NCI-H524 (cell line): ENCODE measurements around the gene HAUS7.

ENCODE experiments used
- DNase-seq, 2 experiments: peaks; one replicate each; lab custom pipeline; 2025; lab: John Stamatoyannopoulos, UW

The HAUS7 gene

GRCh38 chrX:153470411-153471363 is at the start of gene HAUS7:
Gene HAUS7, minus strand, starts transcription at chrX:153470576. Its CDS starts 19 bp downstream, at chrX:153470557.
- peak; percentile 90 to 94 for DNase-seq

GRCh38 chrX:153519569-153520286 is 49.4 kb upstream of the HAUS7 start:
- peak in 1 of 2 experiments; percentile 74 for DNase-seq

- DNase-seq, result no peak
These were observed 47.8 kb upstream of the HAUS7 start for GRCh38 chrX:153517946-153518834.

- DNase-seq, result peak in 1 of 2 experiments; percentile 44
These were observed 47.0 kb upstream of the HAUS7 start, which contains the start of gene ATP2B3 for GRCh38 chrX:153517423-153517822. Gene ATP2B3, plus strand, starts transcription at chrX:153517642. Its CDS starts 18,606 bp downstream, at chrX:153536248.

- peak in 1 of 2 experiments; percentile 31 for DNase-seq
These were observed 45.7 kb upstream of the HAUS7 start for GRCh38 chrX:153516073-153516472.

GRCh38 chrX:153515435-153515834 is 45.1 kb upstream of the HAUS7 start:
- no peak for DNase-seq

GRCh38 chrX:153514259-153514658 is 43.9 kb upstream of the HAUS7 start:
- DNase-seq, result no peak

GRCh38 chrX:153513265-153513664 is 42.9 kb upstream of the HAUS7 start:
- DNase-seq, result no peak

- no peak for DNase-seq
These were observed 42.1 kb upstream of the HAUS7 start for GRCh38 chrX:153512501-153512893.

- DNase-seq, result peak in 1 of 2 experiments; percentile 61
These were observed 41.6 kb upstream of the HAUS7 start for GRCh38 chrX:153511784-153512500.

- DNase-seq, result no peak
These were observed 40.0 kb upstream of the HAUS7 start for GRCh38 chrX:153510383-153510782.

GRCh38 chrX:153509592-153509991 is 39.2 kb upstream of the HAUS7 start:
- no peak for DNase-seq

- DNase-seq, result peak; percentile 65 to 85
These were observed 37.3 kb upstream of the HAUS7 start for GRCh38 chrX:153507484-153508178.

- DNase-seq, result no peak
These were observed 35.0 kb upstream of the HAUS7 start for GRCh38 chrX:153505361-153505760.

GRCh38 chrX:153504445-153505016 is 34.2 kb upstream of the HAUS7 start:
- no peak for DNase-seq

GRCh38 chrX:153502796-153503195 is 32.4 kb upstream of the HAUS7 start:
- DNase-seq, result no peak

GRCh38 chrX:153502131-153502530 is 31.8 kb upstream of the HAUS7 start:
- DNase-seq, result no peak

- DNase-seq, result no peak
These were observed 31.2 kb upstream of the HAUS7 start for GRCh38 chrX:153501530-153501929.

- no peak for DNase-seq
These were observed 30.4 kb upstream of the HAUS7 start for GRCh38 chrX:153500676-153501280.

GRCh38 chrX:153499876-153500275 is 29.5 kb upstream of the HAUS7 start:
- peak; percentile 42 to 62 for DNase-seq
